GM19455 (cell line): ENCODE measurements around the gene MMEL1.
"Not testable (repeated sequence)": the region's sequence is repeated elsewhere in the genome, so short reads cannot be mapped to it uniquely, and the experiment has no call there.

Experiments used
- ATAC-seq: cut with Tn5 transposase; IDR thresholded peaks from one replicate; pipeline ENCODE4 v1.9.1; 2021; ENCODE audit not compliant: unreplicated experiment

MMEL1 gene

DNA sequence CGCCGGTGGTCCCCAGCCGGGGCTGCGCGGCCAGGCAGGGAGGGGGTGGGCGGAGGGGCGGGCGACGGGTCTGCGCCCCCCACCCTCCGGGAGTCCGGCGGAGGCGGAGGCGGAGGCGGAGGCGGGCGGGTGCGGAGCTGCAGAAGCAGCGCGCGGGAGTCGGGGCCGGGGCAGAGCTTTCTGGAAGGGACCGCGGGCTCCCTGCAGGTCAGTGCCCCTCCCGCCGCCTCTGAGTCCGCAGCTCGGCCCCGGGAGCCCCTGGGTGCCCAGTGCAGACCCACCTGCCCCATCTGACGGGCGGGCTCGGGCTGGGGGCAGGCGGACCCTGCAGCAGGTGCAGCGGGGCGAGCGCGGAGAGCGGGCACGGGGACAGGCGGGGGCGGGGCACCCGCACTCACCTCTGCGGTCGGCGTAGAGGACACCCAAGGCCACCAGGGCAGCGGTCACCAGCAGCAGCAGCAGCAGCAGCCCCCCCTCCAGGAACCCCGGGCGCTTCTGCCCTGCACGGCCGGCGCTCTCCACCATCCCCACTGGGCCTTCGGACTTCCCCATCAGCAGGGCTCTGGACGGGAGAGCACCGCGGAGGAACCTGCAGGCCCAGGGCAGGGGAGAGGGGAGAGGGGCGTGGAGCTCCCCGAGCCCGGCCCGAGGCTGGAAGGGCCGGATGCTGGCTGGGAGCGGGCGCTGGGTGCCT lies 3.7 kb downstream of the MMEL1 start:
- ATAC-seq, result no peak

DNA sequence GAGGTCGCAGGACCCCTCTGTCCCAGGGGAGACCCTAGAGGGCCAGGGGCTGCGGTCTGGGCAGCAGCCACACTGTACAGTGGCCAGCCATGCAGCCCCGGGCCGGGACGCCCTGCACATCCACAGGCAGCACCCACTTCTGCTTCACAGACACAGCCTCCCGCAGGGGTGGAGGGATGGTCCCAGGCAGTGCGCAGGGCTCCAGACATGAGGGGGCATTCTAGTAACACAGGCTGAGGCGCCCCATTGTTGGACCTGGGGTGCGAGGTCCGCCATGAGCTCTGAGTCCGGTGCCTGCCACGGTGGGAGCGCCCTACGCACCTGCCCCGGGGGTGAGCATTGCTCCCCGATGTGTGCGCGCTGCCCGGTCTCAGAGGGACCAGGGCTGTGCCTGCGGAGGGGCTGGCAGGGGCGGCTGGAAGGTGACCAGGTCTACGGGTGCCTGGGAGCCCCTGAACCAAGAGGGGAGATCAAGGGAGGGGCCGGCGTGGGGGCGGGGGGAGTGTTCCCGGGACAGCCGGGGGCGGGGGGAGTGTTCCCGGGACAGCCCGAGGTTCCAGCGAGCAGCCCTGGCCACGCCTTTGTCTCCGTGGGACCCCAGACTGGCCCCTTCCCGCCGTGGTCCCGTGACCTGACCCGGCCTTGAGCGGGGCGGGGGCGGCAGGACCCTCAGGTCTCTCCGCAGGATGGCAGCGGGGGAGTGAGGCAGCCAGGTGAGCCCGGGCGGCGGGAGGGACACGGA lies 4.5 kb downstream of the MMEL1 start:
- ATAC-seq, result no peak

DNA sequence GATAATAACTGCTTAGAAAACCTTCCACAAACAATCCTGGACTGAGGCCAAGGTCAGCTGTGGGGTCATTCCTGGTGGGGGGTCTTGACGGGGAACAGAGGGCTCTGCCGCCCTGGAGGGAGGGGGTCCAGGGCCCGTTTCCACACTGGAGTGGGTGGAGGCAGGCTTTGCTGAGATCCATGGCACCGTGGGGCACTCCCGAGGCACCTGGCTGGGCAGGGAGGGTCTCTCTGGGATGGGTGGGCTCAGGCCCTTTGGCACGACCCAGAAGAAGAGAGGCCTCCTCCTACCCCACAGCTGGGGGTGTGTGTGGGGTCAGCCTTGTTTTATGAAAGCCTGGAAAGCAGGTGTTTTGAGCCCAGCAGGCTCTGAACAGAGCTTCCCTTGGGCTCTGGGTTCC lies 5.1 kb downstream of the MMEL1 start:
- no peak for ATAC-seq

DNA sequence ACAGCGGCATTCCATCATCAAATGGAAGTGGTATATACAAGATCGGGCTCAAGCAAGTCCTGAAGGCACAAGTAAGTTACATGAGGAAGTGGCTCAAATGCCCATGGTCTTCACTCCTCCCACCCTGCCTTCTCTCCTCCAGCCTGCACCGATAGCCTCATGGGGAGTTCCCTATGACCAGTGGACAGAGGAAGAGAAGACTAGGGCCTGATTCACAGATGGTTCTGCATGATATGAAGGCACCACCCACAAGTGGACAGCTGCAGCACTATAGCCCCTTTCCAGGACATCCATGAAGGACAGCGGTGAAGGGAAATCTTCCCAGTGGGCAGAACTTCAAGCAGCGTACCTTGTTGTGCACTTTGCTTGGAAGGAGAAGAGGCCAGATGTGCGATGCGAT lies 7.1 kb downstream of the MMEL1 start:
- ATAC-seq, result not testable (repeated sequence)

DNA sequence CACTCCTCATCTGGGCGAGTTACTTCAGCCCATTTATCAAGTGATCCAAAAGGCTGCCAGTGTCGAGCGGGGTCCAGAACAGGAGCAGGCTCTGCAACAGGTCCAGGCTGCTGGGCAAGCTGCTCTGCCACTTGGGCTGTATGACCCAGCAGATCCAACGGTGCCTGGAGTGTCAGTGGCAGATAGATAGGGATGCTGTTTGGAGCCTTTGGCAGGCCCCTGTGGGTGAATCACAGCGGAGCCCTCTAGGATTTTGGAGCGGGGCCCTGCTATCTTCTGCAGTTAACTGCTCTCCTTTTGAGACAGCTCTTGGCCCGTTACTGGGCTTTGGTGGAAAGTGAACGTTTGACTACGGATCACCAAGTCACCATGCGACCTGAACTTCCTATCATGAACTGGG lies 7.5 kb downstream of the MMEL1 start:
- no peak for ATAC-seq

DNA sequence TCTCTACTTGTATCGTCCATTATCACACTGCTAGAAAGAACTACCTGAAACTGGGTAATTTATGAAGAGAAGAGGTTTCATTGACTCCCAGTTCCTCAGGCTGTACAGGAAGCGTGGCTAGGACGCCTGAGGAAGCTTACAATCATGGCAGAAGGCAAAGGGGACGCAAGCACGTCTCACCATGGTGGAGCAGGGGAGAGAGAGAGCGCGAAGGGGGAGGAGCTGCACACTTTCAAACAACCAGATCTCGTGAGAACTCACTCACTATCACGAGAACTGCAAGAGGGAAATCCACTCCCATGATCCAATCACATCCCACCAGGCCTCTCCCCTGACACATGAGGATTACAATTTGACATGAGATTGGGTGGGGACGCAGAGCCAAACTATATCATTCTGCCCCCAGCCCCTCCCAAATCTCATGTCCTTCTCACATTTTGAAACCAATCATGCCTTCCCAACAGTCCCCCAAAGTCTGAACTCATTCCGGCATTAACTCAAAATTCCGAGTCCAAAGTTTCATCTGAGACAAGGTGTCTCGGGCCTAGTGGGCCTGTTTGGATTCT lies 8.0 kb downstream of the MMEL1 start:
- no peak for ATAC-seq

DNA sequence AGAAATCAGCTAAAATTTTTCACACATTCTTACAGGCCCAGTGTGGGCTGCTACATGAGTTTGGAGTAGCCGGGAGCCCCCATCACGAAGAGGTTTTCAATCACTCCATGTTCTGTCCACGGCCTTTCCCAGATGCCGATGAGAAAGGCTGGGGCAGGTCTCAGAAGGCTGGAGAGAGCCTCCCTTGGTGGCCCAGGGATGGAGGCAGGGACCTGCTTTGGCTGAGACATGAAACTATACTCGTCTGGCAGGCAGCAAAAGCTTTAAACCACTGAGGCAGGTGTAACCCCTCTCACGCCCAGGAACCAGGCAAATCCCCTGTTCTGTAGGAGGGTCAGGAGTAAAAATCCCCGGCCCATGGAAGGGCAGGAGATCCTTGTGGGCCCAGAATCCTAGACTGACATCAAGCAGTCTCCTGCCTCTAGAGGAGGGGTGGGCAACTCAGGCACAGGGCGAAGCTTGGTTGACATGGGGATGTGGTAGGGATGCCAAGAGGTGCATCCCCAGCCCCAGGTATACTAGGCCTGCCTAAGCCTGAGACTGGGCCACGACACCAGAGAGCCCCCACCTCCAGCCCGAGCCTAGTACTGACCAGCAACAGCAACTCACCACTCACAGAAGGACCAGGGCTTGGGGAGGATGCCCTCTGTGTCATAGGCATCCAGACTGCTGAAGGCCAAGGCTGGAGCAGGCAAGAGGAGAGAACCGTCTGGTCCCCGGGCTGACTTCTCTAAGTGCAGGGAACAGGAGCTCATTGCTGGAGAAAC lies 9.1 kb downstream of the MMEL1 start:
- ATAC-seq, result no peak

DNA sequence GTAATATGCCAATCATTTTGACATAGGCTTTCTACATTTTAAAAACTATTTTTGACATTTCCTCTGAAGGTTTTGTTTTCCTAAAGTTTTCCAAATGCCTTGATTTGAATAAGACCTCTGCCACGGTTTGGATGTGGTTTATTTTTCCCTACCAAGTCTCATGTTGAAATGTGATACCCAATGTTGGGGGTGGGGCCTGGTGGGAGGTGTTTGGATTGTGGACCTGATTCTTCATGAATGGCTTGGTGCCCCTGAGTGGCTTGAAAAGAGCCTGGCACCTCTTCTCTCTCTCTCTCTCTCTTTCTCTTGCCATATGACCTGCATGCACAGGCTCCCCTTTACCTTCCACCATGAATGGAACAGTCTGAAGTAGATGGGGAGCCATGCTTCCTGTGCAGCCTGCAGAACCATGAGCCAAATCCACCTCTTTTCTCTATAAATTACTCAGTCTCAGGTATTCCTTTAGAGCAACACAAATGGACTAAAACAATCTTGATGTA lies 14.8 kb downstream of the MMEL1 start:
- ATAC-seq, result no peak

DNA sequence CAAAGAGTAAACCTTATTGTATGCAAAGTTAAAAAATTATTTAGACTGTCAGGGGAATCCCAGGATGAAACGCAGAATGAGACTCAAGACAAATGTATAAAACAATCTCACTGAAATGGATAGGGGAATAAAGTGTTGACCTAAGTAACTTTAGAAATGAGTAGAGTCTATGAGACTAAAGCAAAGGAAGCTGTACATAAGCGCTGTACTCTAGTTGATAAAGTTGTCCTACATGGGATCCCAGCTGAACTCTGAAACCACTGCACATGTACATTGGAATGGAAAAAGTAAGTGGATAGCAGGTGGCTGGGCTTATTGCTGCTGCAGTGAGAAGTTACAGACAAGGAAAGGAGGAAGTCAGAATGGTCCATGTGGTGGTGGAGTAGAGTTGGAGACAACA lies 18.7 kb downstream of the MMEL1 start:
- ATAC-seq, result no peak

DNA sequence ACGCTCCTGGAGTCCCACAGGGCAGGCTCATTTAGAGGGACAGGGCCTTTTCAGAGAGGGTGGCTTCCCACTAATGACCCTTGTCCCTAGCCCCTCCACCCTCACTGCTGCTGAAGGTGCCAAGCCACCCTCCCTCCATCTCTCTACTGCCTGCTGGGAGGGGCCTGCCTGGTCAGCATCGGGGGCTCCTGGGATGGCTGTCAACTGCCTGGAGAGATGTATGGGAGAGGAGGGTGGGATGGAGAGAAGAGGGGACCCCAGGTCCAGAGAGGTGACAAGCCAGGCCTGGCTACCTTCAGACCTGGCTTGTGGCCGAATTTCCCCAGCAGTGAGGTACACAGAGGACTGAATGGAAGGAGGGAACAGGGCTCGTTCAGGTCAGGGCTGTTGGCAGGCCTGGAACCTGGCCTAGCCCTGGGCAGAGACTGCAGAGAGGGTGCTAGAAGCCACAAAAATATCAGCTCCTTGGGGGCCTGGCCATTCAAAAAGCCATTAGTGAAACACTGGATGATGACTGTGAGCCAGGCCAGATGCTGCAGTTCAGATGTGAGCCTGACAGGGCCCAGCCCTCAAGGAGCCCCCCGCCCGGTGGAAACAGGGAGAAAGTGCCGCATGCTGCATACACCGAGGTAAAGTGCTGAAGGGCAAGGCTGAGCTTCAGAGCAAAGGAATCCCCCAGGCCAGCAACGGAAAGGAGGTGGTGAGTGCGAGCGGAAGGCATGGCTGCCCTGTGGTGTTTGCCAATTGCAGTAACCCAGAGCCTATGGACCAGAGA lies 20.0 kb downstream of the MMEL1 start:
- no peak for ATAC-seq

DNA sequence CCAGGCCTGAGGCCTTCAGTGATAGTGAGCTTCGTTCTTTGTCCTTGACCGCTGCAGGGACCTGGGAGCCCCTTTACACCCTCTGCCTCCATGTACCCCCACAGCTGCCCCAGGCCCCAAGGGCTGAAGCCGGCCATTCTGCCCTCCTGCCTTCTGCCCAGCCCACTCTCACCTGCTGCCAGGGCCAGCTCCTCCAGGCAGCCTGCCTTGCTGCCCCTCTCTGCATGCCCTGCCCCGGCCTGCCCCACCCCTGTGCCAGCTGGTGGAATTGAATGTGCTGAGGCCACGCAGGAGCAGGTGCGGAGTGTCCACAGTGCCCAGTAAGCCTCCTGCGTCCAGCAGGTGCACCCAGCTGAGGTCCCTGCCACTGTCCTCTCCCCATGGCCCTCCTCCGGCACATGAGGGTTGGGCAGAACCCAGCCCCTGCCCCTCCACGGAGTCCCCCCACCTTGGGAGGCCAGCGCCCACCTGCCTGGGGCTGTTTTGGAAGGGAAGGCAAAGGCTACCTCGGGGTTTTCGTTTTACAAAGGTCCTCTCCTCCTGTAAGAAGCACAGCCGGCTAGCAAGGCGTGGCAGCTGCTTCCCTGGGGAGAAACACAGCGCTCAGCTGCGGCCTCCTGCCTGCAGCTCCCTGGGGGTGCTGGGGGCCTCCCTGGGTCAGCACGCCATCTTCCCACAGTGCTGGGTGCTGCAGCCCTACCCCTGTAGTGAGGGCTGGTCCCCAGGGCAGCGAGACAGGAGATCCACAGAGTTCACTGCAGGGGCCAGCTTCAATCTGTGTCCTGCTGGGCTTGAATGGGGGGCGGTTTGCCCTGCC lies 21.0 kb downstream of the MMEL1 start:
- ATAC-seq, result no peak

DNA sequence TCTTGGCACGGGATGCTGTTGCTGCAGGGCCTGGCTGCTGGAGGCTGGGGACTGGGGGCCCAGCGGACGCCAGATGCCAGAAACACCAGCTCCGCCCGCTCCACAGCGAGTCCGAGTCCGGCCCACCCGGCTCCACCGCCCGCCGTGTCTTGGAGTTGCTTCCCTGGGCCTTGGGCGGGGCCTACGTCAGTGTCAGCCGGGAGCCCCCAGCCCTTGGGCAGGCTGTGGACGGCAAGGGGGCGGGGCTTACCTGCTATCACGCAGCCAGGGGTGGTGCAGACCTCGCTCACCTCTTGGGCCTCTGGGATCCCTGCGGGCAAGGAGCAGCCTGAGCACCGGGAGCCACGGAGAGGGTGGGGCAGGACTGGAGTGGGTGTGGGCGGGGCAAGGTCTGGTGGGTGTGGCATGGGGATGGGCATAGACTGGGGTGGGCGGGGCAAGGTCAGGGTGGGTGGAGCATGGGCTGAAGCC lies 21.8 kb downstream of the MMEL1 start:
- ATAC-seq, result no peak

DNA sequence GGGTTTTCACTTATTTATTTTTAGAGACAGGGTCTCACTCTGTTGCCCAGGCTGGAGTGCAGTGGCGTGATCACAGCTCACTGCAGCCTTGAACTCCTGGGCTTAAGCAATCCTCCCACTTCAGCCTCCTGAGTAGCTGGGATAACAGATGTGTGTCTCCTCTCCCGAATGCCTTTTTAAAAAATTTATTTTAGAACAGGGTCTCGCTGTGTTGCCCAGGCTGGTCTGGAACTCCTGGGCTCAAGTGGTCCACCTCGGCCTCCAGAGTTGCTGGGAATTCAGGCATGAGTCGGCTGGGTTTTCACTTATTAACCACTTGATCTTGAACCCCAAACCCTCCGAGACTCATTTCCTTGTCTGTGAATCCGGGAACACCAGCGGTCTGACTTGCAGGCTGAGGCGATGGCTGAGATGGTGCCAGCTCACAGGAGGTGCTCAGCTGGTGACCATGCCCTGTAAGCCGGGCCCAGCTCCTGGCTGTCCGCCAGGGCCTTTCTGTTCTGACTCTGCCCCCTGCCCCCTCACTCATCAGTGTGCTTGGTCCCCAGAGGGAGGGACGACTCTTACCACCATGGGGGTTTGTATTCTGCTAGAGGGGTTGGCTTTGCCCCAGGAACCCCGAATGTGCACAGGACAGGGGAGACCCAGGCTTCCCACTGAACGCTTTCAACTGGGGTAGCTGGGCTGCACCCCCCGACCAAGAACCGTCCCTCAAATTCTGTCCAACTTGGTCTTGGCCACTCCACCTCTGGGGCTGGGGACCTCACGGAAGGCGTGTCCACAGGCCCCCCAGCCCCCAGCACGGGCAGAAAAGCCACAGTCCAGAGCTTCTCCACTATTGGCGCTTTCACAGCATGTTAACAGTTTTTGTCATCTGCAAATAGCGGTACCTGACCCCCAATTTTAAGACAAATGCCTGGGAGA lies 22.5 kb downstream of the MMEL1 start:
- ATAC-seq, result no peak

DNA sequence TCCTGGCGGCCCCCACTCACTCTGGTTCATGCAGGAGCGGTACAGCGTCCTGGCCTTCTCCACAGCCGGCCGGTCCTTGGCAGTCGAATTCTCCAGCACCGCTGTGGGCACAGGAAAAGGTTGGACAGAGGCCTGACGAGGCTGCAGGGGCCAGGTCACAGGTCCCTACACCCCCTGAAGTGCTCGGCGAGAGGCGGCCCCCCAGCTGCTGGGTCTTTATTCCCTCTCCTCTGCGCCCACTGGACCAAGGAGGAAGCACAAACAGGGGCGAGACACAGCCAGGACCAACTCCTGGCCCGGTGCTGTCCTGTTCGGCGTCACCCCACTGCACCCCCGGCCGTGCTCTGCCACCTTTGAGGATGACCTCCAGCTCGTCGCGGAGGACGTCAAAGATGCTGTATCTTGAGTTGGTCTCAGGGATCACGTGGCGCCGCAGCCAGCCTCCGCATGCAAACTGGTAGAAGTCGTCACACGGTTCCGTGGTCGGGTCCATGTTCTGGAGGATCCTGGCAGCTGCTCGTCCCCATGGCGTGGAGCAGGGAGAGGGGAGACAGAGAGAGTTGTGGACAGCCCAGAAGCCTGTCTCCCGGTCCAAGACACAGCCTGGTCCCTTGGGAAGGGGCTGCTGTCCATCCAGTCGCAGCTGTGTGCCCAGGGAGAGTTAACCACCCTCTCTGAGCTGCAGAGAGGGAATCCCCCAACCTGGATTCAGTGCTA lies 23.3 kb downstream of the MMEL1 start:
- ATAC-seq, result no peak

DNA sequence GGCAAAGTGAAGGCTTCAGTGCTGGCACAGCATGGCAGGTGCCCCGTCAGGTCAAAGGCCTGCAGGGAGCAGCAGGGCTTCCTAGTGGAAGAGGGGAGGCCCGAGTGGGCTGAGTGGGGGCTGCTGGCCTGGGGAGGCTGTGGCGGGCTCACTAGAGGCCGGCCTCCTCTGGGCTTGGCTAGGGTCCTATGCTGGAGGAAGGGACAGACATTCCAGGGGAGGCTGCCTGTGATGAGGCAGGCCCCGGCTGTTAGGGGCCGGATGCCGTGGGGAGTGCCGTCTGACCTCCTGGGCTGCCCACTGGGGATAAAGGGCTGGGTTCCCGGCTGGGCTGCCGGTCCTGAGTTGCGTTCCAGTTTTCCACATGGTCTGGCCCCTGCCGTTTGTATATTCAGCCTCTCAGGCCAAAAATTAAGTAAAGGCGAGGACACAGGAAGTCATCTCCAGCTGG lies 25.1 kb downstream of the MMEL1 start:
- ATAC-seq, result no peak

DNA sequence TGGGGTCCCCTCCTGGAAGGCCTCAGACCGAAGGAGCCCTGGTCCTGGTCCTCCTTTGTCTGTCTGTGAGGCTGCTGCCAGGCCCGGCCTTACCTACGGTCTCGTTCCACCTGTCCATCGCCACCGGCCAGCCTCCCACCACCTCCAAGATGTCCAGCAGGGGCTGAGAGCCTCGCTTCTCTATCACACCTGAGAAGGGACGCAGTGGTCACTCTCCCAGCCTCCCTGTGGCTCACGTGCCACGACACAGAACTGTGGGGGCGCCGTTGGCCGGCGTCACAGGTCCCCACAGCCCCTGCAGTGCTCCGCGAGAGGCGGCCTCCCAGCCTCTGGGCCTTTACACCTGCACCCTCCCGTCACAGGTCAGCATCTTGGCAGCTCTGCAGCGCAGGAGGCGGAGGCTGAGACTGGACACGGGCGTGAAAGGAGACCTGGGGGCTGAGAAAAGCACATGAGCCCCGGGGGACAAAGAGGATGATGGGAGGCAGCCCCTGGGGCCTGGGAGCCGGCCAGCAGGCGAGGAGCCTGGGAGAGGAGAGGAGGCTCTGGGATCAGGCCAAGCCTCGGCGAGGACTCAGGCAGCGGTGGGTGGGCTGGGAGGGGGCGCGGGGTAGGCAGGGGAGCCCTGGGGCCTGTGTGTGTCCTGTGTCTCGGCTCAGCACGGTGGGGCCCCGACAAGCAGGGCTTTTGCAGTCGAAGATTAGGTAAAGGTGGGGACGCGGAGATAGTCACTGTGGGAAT lies 25.8 kb downstream of the MMEL1 start:
- ATAC-seq, result no peak

DNA sequence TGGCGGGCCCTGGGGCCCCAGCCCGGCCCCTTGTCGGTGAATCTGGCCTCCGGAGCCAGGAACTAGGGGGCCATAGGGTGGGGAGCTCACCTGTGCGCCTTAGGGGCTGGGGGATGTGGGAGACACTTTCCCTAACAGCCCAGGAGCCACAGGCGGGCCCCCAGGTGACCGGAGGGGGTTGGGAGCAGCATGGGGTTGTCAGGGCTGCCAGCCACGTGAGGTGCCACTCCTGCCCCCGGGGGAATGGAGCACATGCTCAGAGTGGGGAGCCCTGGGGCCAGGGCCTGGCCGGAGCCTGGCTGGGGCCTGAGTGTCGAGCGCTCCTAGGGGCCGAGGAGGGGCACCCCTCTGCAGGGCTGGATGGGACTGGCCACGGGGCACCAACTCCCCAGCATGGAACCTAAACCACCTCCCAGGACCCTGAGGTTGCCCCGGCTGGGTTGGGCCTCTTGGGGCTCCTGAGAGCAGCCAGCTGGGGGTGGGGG lies 26.4 kb downstream of the MMEL1 start:
- no peak for ATAC-seq
